Activated CD4-positive, alpha-beta T cell treated with anti-CD3 and anti-CD28 coated beads for 48 hours (primary cell): Measurements from ENCODE around the gene ARHGAP20.

Experiments
- DNase-seq: peaks from one replicate; pipeline ENCODE4 v3.0.0-alpha.2; 2020

ARHGAP20 gene

GRCh38 chr11:110711776-110712658 lies at the start of gene ARHGAP20:
Gene ARHGAP20 (minus strand): TSS chr11:110712437. CDS start chr11:110712231, 206 bp downstream.
- peak; percentile 58 for DNase-seq

GRCh38 chr11:110761991-110762390 lies 49.8 kb upstream of the ARHGAP20 start:
- no peak for DNase-seq

GRCh38 chr11:110761131-110761530 lies 48.9 kb upstream of the ARHGAP20 start:
- no peak for DNase-seq

GRCh38 chr11:110759972-110760381 lies 47.7 kb upstream of the ARHGAP20 start:
- no peak for DNase-seq

GRCh38 chr11:110757962-110758755 lies 45.9 kb upstream of the ARHGAP20 start:
- no peak for DNase-seq

GRCh38 chr11:110757066-110757465 lies 44.8 kb upstream of the ARHGAP20 start:
- DNase-seq = no peak

GRCh38 chr11:110755941-110756340 lies 43.7 kb upstream of the ARHGAP20 start:
- no peak for DNase-seq

GRCh38 chr11:110752890-110753289 lies 40.7 kb upstream of the ARHGAP20 start:
- DNase-seq = no peak

GRCh38 chr11:110750100-110750499 lies 37.9 kb upstream of the ARHGAP20 start:
- no peak for DNase-seq

- no peak for DNase-seq
These were observed 35.3 kb upstream of the ARHGAP20 start for GRCh38 chr11:110747531-110747930.

GRCh38 chr11:110738641-110739040 lies 26.4 kb upstream of the ARHGAP20 start:
- no peak for DNase-seq

- DNase-seq = no peak
These were observed 25.4 kb upstream of the ARHGAP20 start for GRCh38 chr11:110737593-110737992.

GRCh38 chr11:110736171-110736553 lies 23.9 kb upstream of the ARHGAP20 start:
- DNase-seq = no peak

- DNase-seq = no peak
These were observed 23.4 kb upstream of the ARHGAP20 start for GRCh38 chr11:110735455-110736170.

- no peak for DNase-seq
These were observed 22.6 kb upstream of the ARHGAP20 start for GRCh38 chr11:110734790-110735189.

GRCh38 chr11:110730773-110731172 lies 18.5 kb upstream of the ARHGAP20 start:
- DNase-seq = no peak

GRCh38 chr11:110728883-110729282 lies 16.6 kb upstream of the ARHGAP20 start:
- DNase-seq = no peak

GRCh38 chr11:110728476-110728875 lies 16.2 kb upstream of the ARHGAP20 start:
- no peak for DNase-seq

GRCh38 chr11:110724358-110724757 lies 12.1 kb upstream of the ARHGAP20 start:
- DNase-seq = no peak

GRCh38 chr11:110720431-110721275 lies 8.4 kb upstream of the ARHGAP20 start:
- no peak for DNase-seq

GRCh38 chr11:110716361-110716760 lies 4.1 kb upstream of the ARHGAP20 start:
- no peak for DNase-seq

- no peak for DNase-seq
These were observed 3.3 kb upstream of the ARHGAP20 start for GRCh38 chr11:110715541-110715940.
